ENCODE results near the gene EMP3.

DNA sequence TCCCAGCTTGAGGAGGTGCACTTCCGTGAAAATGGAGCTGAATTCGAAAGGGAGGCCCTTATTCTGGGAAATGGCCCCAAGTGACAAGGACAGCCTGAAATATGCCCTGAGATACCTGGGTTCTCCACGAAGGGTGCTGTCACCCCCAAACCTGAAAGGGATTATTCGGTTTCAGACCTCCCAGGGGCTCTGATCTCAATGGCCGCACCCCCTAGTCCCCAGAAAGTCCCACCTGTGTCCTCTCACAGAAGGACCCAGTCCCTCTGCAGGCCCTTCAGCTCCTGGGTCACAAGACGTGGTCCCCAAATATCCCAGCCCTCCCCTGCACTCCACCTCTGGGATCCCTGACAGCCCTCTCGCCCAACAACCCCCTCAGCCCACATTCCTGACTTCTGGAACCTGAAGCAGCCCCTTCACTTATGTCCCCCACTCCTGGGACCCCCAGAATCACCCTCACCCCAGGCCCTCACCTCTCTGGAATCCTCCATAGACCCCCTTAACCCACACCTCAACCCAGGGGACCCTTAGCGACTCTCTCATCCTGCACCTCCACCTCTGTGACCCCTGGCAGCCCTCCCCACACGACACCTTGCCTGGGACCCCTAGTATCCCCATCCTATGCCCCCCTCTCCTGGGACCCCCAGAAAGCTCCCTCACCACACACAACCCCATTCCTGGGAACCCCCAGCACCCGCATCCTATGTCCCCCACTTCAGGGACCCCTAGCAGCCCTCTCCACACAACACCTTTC, 39.4 kb downstream of the EMP3 start:
- TF ChIP-seq, protein P1, sequence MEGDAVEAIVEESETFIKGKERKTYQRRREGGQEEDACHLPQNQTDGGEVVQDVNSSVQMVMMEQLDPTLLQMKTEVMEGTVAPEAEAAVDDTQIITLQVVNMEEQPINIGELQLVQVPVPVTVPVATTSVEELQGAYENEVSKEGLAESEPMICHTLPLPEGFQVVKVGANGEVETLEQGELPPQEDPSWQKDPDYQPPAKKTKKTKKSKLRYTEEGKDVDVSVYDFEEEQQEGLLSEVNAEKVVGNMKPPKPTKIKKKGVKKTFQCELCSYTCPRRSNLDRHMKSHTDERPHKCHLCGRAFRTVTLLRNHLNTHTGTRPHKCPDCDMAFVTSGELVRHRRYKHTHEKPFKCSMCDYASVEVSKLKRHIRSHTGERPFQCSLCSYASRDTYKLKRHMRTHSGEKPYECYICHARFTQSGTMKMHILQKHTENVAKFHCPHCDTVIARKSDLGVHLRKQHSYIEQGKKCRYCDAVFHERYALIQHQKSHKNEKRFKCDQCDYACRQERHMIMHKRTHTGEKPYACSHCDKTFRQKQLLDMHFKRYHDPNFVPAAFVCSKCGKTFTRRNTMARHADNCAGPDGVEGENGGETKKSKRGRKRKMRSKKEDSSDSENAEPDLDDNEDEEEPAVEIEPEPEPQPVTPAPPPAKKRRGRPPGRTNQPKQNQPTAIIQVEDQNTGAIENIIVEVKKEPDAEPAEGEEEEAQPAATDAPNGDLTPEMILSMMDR (IDR thresholded peaks at IDR 0.05): no peak
- TF ChIP-seq EZH2phosphoT487 (IDR thresholded peaks at IDR 0.05): no peak
- no peak for TF ChIP-seq EZH2 (IDR thresholded peaks at IDR 0.05)
